Measurements from ENCODE around the gene SPTSSA. TPM values are rescaled to one million over a fixed set of nuclear protein-coding genes. Genes with fewer than 3 reads are reported as not detected.

Gene SPTSSA
- total RNA-seq, 4 donors from 2014 or later: 14.7 to 28.9 (median 22.3) TPM

DNA sequence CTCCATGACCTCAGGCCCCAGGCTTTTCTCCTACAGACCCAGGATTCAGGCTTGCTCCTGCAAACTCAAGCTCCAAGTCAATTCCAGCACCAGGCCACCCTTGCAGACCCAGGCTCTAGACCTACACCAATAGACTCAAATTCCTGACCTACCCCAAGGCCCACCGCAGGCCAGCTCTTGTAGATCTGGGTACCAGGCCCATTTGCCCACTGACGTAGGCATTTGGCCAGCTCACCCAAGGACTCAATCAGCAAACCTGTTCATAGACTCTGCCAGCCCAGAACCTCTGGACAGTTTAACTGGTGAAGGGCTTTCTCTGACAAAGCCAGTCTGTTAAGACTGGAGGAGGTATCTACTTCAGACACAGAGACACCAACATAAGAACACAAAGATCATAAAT lies 52.3 kb downstream of the SPTSSA start:
- TF ChIP-seq EP300 (IDR thresholded peaks at IDR 0.05): no peak
- no peak for TF ChIP-seq POLR2A (IDR thresholded peaks at IDR 0.05)
- no peak for TF ChIP-seq POLR2AphosphoS5 (IDR thresholded peaks at IDR 0.05)
- no peak for TF ChIP-seq CTCF (IDR thresholded peaks at IDR 0.05)
- 100% methylated on average over 2 of the region's 2 CpGs; no CpG with 5 or more reads in 1 of the 2 donors for WGBS, 2 donors (ENCODE audit: low coverage in 1 of 2)
- H3K27me3 ChIP-seq: no peaks in the 10 kb centered on the region
- H3K36me3 ChIP-seq: no peaks in the 10 kb centered on the region
- no peaks in the 10 kb centered on the region for H3K4me1 ChIP-seq
- no peak overlapping the region for H3K27ac ChIP-seq
- H3K9me3 ChIP-seq: peaks cover 0 to 33% (median 0%) of the 10 kb centered on the region in 3 donors
- H3K4me3 ChIP-seq: no peak overlapping the region
- no peak for ATAC-seq

DNA sequence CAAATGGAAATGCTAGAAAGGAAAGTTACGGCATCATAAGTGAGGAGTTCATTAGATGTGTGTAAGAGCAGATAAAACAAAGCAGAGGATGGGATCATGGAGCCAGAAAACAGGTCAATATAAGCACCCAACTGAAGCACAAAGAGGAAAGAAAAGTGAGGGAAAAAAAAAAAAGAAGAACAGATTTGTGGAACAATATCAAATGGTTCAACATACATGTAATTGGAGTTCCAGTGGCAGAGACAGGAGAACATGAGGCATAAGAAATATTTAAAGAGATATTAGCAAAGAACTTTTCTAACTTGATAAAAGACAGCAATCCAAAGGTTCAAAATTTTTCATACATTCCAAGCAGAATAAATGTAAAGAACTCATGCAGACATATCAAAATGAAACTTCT lies 54.1 kb downstream of the SPTSSA start:
- TF ChIP-seq POLR2AphosphoS5 (IDR thresholded peaks at IDR 0.05) (no peak), CTCF (IDR thresholded peaks at IDR 0.05) (no peak), POLR2A (IDR thresholded peaks at IDR 0.05) (no peak), EP300 (IDR thresholded peaks at IDR 0.05) (no peak)
- Histone ChIP-seq H3K36me3 (no peaks in the 10 kb centered on the region), H3K4me3 (no peak overlapping the region), H3K27me3 (no peaks in the 10 kb centered on the region), H3K9me3 (peaks cover 0 to 23% (median 0%) of the 10 kb centered on the region in 3 donors), H3K27ac (no peak overlapping the region), H3K4me1 (no peaks in the 10 kb centered on the region)
- 64 to 86% methylated on average over 1 of the region's 1 CpG for WGBS, 2 donors (ENCODE audit: low coverage in 1 of 2)
- ATAC-seq: no peak

DNA sequence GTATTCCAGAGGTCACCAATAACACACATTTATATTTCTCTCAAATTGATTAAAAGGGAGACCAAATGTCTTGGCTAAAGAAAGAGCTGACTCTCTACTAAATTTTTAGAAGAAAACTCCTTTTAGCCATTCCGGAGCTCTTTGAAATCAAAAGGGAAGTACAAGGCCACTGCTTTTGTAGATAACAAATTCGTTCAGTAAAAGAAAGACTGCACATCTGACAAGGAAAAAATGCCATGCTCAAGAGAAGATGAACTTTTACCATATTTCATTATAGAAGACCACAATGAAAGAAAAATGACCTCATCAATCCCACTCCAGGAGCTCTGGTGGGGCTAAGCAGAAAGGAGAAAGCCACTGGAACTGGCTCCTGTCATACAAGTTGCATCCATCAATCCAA lies 57.6 kb downstream of the SPTSSA start:
- 53 to 83% methylated on average over 1 to 2 of the region's 2 CpGs for WGBS, 2 donors (ENCODE audit: low coverage in 1 of 2)
- no peak for ATAC-seq

GRCh38 chr14:34403646-34404045 lies 58.4 kb downstream of the SPTSSA start:
- WGBS, 2 donors (ENCODE audit: low coverage in 1 of 2): 56 to 76% methylated on average over 5 of the region's 5 CpGs
- ATAC-seq: no peak
- no peak overlapping the region for H3K4me3 ChIP-seq

More for the DNA sequence above, 57.6 kb downstream of the SPTSSA start:
- Histone ChIP-seq H3K4me1 (no peaks in the 10 kb centered on the region), H3K4me3 (no peak overlapping the region), H3K27ac (no peak overlapping the region), H3K9me3 (peaks cover 0 to 3% (median 0%) of the 10 kb centered on the region in 3 donors), H3K36me3 (no peaks in the 10 kb centered on the region), H3K27me3 (no peaks in the 10 kb centered on the region)
- no peak for TF ChIP-seq CTCF (IDR thresholded peaks at IDR 0.05)
- no peak for TF ChIP-seq EP300 (IDR thresholded peaks at IDR 0.05)
- no peak for TF ChIP-seq POLR2A (IDR thresholded peaks at IDR 0.05)
- no peak for TF ChIP-seq POLR2AphosphoS5 (IDR thresholded peaks at IDR 0.05)

More at GRCh38 chr14:34403646-34404045, 58.4 kb downstream of the SPTSSA start:
- no peaks in the 10 kb centered on the region for H3K27me3 ChIP-seq
- H3K36me3 ChIP-seq: no peaks in the 10 kb centered on the region
- no peaks in the 10 kb centered on the region for H3K9me3 ChIP-seq
- H3K27ac ChIP-seq: no peak overlapping the region
- H3K4me1 ChIP-seq: no peaks in the 10 kb centered on the region
- TF ChIP-seq POLR2A (IDR thresholded peaks at IDR 0.05) (no peak), POLR2AphosphoS5 (IDR thresholded peaks at IDR 0.05) (no peak), CTCF (IDR thresholded peaks at IDR 0.05) (no peak), EP300 (IDR thresholded peaks at IDR 0.05) (no peak)
